HG03135 (cell line): ENCODE results near the gene MBL2.

Experiments
- ATAC-seq: cut with Tn5 transposase; IDR thresholded peaks from one replicate; pipeline ENCODE4 v1.9.1; 2021; ENCODE audit warnings: mild to moderate bottlenecking, moderate library complexity; ENCODE audit not compliant: unreplicated experiment

Gene MBL2

GRCh38 chr10:52772623-52773022, at the start of gene MBL2:
TSS of gene MBL2 (minus strand) at chr10:52772784. CDS start at chr10:52771635, 1,149 bp downstream.
- ATAC-seq = no peak

- ATAC-seq = no peak
Measured at GRCh38 chr10:52820309-52820708, 47.7 kb upstream of the MBL2 start.

- peak; percentile 95 for ATAC-seq
Measured at GRCh38 chr10:52818019-52818418, 45.4 kb upstream of the MBL2 start.

GRCh38 chr10:52814506-52814905, 41.9 kb upstream of the MBL2 start:
- ATAC-seq = no peak

GRCh38 chr10:52811776-52812175, 39.2 kb upstream of the MBL2 start:
- no peak for ATAC-seq

GRCh38 chr10:52810761-52811160, 38.2 kb upstream of the MBL2 start:
- no peak for ATAC-seq

GRCh38 chr10:52807803-52808202, 35.2 kb upstream of the MBL2 start:
- ATAC-seq = no peak

GRCh38 chr10:52805414-52806285, 33.1 kb upstream of the MBL2 start:
- ATAC-seq = no peak

GRCh38 chr10:52801947-52802346, 29.4 kb upstream of the MBL2 start:
- ATAC-seq = no peak

- no peak for ATAC-seq
Measured at GRCh38 chr10:52786098-52786497, 13.5 kb upstream of the MBL2 start.

- no peak for ATAC-seq
Measured at GRCh38 chr10:52785418-52785817, 12.8 kb upstream of the MBL2 start.

GRCh38 chr10:52783726-52784125, 11.1 kb upstream of the MBL2 start:
- no peak for ATAC-seq

- no peak for ATAC-seq
Measured at GRCh38 chr10:52782554-52782953, 10.0 kb upstream of the MBL2 start.

- no peak for ATAC-seq
Measured at GRCh38 chr10:52780391-52781155, 8.0 kb upstream of the MBL2 start.

GRCh38 chr10:52779541-52780390, 7.2 kb upstream of the MBL2 start:
- no peak for ATAC-seq

- ATAC-seq = no peak
Measured at GRCh38 chr10:52778511-52779392, 6.2 kb upstream of the MBL2 start.

- ATAC-seq = no peak
Measured at GRCh38 chr10:52777414-52777813, 4.8 kb upstream of the MBL2 start.

GRCh38 chr10:52776471-52776903, 3.9 kb upstream of the MBL2 start:
- ATAC-seq = no peak

GRCh38 chr10:52775132-52775647, 2.6 kb upstream of the MBL2 start:
- ATAC-seq = no peak

- ATAC-seq = no peak
Measured at GRCh38 chr10:52774600-52775106, 2.1 kb upstream of the MBL2 start.
